ENCODE data around the gene RHBDD2.

Gene RHBDD2

DNA sequence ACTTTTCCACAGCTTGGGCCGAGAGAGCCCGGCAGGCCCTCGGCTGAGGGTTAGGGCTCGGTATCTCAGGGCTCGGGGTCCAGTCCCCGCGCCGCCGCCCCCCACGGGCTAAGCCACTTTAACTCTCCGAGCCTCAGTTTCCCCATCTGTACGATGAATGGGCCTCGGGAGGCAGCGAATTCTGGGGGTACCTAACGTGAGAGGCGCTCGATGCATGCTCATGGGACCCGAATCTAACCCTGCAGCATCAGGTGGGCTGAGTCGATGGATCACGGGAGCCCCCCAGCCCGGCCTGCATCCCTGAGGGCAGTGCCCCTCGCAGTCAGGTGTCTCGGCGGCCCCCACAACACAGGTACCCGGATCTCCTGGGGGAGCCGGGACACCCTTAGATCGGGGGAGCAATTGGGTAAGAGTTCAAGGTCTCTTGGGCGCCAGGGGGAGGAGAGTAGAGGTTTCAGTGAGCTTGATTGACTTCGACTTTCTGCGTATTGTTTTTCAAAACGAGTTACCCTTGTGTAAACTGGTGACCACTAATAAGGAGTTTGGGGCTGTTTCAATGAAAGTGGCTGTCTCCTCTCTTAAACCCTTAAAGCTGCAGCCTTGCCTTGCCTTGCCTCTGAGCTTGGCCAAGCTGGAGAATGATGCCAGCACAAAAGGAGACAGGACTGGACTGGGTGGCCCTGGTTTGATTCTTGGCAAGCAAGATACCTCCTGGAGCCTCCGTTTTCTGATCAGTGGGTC lies 36.8 kb downstream of the RHBDD2 start:
- Mint-ChIP-seq H3K4me1 (peaks cover 14% of the 10 kb centered on the region), H3K4me3 (peak overlapping the region; percentile 81), H3K9me3 (no peaks in the 10 kb centered on the region), H3K27ac (peak overlapping the region; percentile 83), H3K36me3 (peaks cover 13% of the 10 kb centered on the region)
- ATAC-seq: no peak
- DNase-seq (ENCODE audit: low spot score in 2 of 2): peak; percentile 13 to 67

GRCh38 chr7:75916259-75916658 lies 37.4 kb downstream of the RHBDD2 start:
- Mint-ChIP-seq H3K36me3 (peaks cover 13% of the 10 kb centered on the region), H3K4me1 (peaks cover 15% of the 10 kb centered on the region), H3K27ac (no peak overlapping the region), H3K4me3 (peak overlapping the region; percentile 81), H3K9me3 (no peaks in the 10 kb centered on the region)
- DNase-seq (ENCODE audit: low spot score in 2 of 2) (no peak), ATAC-seq (no peak)

DNA sequence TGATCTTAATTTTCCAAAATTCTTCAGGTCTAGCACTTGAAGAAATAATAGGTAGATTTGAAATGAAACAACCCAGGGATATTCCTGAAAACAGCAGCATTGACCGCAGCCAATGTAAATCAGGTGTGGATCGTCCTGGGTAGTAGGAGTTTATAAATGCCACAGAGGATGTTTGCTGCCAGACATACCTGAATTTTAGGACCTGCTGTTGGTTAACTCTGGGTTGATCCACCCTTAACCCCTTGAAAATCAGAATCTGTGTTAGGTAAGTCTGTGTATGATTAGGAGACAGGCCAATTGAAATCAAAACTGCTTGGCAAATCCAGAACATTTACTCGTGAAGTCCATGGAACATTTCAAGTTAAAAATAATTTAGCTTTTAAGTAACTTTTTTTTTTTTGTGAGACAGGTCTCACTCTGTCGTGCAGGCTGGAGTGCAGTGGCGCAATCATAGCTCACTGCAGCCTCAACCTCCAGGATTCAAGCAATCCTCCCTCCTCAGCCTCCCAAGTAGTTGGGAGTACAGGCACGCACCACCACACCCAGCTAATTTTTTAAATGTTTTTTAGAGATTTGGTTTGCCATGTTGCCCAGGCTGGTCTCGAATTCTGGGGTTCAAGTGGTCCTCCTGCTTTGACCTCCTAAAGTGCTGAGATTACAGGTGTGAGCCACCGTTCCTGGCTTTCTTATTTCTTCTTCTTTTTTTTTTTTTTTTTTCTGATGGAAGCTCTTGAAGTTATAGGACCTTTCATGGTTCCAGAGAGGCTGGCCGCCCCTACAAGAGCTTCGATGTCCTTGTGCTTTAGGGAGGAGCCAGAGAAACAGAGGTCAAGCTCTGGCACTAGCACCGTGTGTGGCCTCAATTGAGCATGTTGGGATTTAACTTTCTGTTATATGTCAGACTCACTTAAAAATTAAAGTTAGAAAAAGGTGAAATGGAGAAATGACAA lies 38.1 kb downstream of the RHBDD2 start:
- DNase-seq (ENCODE audit: low spot score in 2 of 2): no peak
- no peak overlapping the region for H3K27ac Mint-ChIP-seq

DNA sequence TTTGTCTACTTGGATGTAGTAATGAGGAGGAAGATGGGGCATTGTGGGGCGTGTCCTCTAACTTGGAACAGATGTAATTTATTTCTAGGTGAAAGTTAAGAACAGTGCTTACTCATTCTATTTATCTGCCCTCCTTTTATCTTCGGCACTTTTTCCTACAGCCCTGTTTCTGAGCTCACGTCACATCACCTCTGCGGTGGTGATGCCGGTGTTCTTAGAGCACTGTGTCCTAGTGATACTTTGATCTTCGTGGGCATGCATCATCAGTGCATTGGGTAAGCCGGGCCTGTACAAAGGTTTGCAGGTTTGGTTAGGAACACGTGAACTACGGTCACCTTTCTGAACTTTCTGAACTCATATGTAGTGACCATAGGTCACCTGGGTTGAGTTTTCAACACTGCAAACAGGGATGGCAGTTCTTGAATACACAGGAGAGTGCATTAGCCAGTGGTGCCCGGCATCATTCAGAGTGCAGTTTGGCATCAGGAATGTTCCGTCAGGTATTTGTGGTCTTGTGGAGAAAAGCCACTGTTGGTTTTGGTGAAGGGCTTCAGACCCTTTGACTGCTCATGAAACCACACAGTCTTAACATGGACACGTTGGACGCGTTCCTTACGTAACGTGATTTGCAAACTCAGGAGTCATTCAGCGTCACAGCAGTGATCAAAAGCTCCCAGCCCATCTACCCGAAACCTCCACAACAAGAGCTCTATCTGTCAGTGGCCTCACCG lies 41.8 kb downstream of the RHBDD2 start:
- ATAC-seq (peak; percentile 52), DNase-seq (ENCODE audit: low spot score in 2 of 2) (no peak)
- Mint-ChIP-seq H3K9me3 (no peaks in the 10 kb centered on the region), H3K4me3 (no peak overlapping the region), H3K36me3 (peaks cover 4% of the 10 kb centered on the region), H3K27ac (no peak overlapping the region), H3K4me1 (peaks cover 21% of the 10 kb centered on the region)

More for the DNA sequence above, 38.1 kb downstream of the RHBDD2 start:
- no peaks in the 10 kb centered on the region for H3K9me3 Mint-ChIP-seq
- H3K36me3 Mint-ChIP-seq: peaks cover 13% of the 10 kb centered on the region
- ATAC-seq: no peak
- H3K4me3 Mint-ChIP-seq: no peak overlapping the region
- peaks cover 21% of the 10 kb centered on the region for H3K4me1 Mint-ChIP-seq

- DNase-seq (ENCODE audit: low spot score in 2 of 2) (no peak), ATAC-seq (no peak)
- Mint-ChIP-seq H3K9me3 (no peaks in the 10 kb centered on the region), H3K4me1 (peaks cover 21% of the 10 kb centered on the region), H3K27ac (no peak overlapping the region), H3K36me3 (no peaks in the 10 kb centered on the region), H3K4me3 (no peak overlapping the region)
Observed at GRCh38 chr7:75921479-75921878, 42.6 kb downstream of the RHBDD2 start.

GRCh38 chr7:75922966-75923603 lies 44.3 kb downstream of the RHBDD2 start:
- Mint-ChIP-seq H3K4me3 (no peak overlapping the region), H3K9me3 (no peaks in the 10 kb centered on the region), H3K36me3 (no peaks in the 10 kb centered on the region), H3K4me1 (peaks cover 22% of the 10 kb centered on the region), H3K27ac (no peak overlapping the region)
- DNase-seq (ENCODE audit: low spot score in 2 of 2) (no peak), ATAC-seq (no peak)

- Mint-ChIP-seq H3K4me1 (peaks cover 20% of the 10 kb centered on the region), H3K9me3 (no peaks in the 10 kb centered on the region), H3K36me3 (no peaks in the 10 kb centered on the region), H3K4me3 (no peak overlapping the region), H3K27ac (no peak overlapping the region)
- DNase-seq (ENCODE audit: low spot score in 2 of 2) (no peak), ATAC-seq (no peak)
Observed at GRCh38 chr7:75924256-75924655, 45.4 kb downstream of the RHBDD2 start.

DNA sequence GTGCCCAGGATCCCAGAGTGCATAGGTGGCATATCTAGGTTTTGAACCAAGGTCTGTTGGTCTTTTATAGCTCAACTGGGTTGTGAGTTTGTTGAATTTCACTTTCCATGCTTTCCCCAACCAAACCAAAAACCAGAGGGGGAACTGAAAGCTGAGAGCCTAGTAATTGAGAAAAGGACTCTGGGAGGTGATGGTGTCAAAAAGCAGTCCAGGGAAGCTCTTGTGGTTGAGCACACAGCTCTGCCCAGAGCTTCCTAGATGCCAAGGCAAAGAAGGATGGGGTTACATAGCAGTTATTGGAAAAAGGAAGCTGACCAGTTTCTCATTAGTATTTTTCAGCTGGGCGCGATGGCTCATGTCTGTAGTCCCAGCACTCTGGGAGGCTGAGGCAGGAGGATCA lies 46.1 kb downstream of the RHBDD2 start:
- ATAC-seq (no peak), DNase-seq (ENCODE audit: low spot score in 2 of 2) (no peak)
- H3K36me3 Mint-ChIP-seq: no peaks in the 10 kb centered on the region
- H3K4me1 Mint-ChIP-seq: peaks cover 15% of the 10 kb centered on the region
- H3K4me3 Mint-ChIP-seq: no peak overlapping the region
- H3K27ac Mint-ChIP-seq: no peak overlapping the region
- H3K9me3 Mint-ChIP-seq: no peaks in the 10 kb centered on the region

DNA sequence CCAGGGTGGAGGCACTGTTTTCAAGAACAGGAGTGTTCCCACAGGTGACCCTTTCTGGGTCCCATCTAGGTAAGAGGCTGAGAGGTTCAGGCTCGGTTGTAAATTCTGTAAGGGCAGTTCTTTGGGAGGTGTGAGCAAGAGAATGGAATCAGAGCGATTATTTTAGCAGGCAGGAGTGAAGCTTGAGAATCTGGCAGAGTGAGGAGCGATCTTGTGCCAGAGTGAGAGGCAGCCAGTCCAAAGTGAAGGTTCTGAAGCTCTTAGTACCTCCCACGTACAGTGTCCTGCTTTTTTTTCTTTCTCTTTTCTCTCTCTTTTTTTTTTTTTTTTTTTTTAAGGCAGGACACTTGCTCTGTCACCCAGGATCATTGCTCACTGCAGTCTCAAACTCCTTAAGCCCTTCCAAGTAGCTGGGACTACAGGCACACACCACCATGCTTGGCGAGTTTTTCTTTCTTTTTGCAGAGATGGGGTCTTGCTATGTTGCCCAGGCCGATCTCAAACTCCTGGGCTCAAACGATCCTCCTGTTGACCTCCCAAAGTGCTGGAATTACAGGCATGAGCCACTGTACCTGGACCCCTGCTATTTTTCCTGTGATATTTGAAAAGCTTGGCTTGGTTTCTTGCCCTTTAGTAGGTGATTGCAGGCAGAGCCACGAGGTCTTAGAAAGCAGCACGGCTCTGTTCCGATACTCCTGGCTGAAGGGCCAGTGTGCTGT lies 47.0 kb downstream of the RHBDD2 start:
- Mint-ChIP-seq H3K9me3 (no peaks in the 10 kb centered on the region), H3K27ac (peak overlapping the region; percentile 63), H3K36me3 (no peaks in the 10 kb centered on the region), H3K4me1 (peaks cover 15% of the 10 kb centered on the region), H3K4me3 (no peak overlapping the region)
- ATAC-seq: no peak
- no peak for DNase-seq (ENCODE audit: low spot score in 2 of 2)

- peak overlapping the region; percentile 37 for H3K27ac Mint-ChIP-seq
- no peak for DNase-seq (ENCODE audit: low spot score in 2 of 2)
- no peak overlapping the region for H3K4me3 Mint-ChIP-seq
- peaks cover 8% of the 10 kb centered on the region for H3K4me1 Mint-ChIP-seq
- no peaks in the 10 kb centered on the region for H3K9me3 Mint-ChIP-seq
- peaks cover 10% of the 10 kb centered on the region for H3K36me3 Mint-ChIP-seq
- peak; percentile 68 for ATAC-seq
Observed at GRCh38 chr7:75928568-75928914, 49.7 kb downstream of the RHBDD2 start.

DNA sequence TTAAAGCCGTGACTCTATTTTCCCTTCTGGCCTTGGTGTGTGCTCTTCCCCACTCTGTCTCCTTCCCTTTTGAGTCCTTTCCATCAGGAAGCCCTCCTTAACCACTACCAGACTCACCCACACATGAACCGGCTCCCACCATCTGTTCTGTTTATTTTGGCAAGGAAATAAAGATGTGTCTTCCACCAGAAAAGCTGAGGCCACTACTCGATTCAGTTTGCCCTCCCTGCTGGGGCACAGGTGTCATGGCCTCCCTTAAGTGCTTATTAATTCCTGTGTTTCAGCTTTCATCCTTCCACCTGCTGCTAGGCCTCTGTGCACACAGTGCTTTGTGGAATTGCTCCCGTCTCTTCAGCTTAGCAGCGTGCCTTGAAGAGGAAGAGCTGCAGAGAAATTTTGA lies 52.8 kb downstream of the RHBDD2 start:
- Mint-ChIP-seq H3K9me3 (no peaks in the 10 kb centered on the region), H3K27ac (no peak overlapping the region), H3K4me3 (no peak overlapping the region)

GRCh38 chr7:75937958-75938786 lies 59.3 kb downstream of the RHBDD2 start:
- H3K36me3 Mint-ChIP-seq: no peaks in the 10 kb centered on the region
- H3K4me3 Mint-ChIP-seq: no peak overlapping the region
- DNase-seq (ENCODE audit: low spot score in 2 of 2): no peak
- H3K4me1 Mint-ChIP-seq: no peaks in the 10 kb centered on the region
- H3K27ac Mint-ChIP-seq: no peak overlapping the region
- H3K9me3 Mint-ChIP-seq: no peaks in the 10 kb centered on the region
- no peak for ATAC-seq

More for the DNA sequence above, 52.8 kb downstream of the RHBDD2 start:
- Mint-ChIP-seq H3K4me1 (peaks cover 8% of the 10 kb centered on the region), H3K36me3 (peaks cover 10% of the 10 kb centered on the region)
- no peak for ATAC-seq
- no peak for DNase-seq (ENCODE audit: low spot score in 2 of 2)

Data from stimulated activated effector memory CD8-positive, alpha-beta T cell treated with anti-CD3 and anti-CD28 coated beads, Interleukin-12 subunit alpha, Interleukin-12 subunit beta, amount 100 ng/mL, for 72 hours (primary cell).